ENCODE results near the gene HES1.
A peak's percentile ranks its signal among the peaks of the same experiment; 100 is the strongest.
"Not testable (repeated sequence)": the region's sequence is repeated elsewhere in the genome, so short reads cannot be mapped to it uniquely, and the experiment has no call there.

Gene HES1

GRCh38 chr3:194137506-194138474 lies 1.8 kb downstream of the HES1 start:
- Mint-ChIP-seq H3K27me3 (peaks cover 7 to 8% of the 10 kb centered on the region in 2 donors), H3K36me3 (peaks cover 0 to 4% of the 10 kb centered on the region in 2 donors), H3K27ac (peak overlapping the region; percentile 90), H3K4me1 (peaks cover 44 to 60% of the 10 kb centered on the region in 2 donors), H3K9me3 (no peaks in the 10 kb centered on the region), H3K4me3 (peak overlapping the region; percentile 87 to 92)
- DNase-seq (peak; percentile 65), ATAC-seq (replicated peaks) (peak; percentile 39 to 43)

- H3K27ac Mint-ChIP-seq = no peak overlapping the region
- peaks cover 7 to 8% of the 10 kb centered on the region in 2 donors for H3K27me3 Mint-ChIP-seq
- peaks cover 0 to 4% of the 10 kb centered on the region in 2 donors for H3K36me3 Mint-ChIP-seq
- DNase-seq = no peak
- ATAC-seq (replicated peaks) = no peak
- H3K9me3 Mint-ChIP-seq = no peaks in the 10 kb centered on the region
- H3K4me1 Mint-ChIP-seq = peaks cover 35 to 51% of the 10 kb centered on the region in 2 donors
- no peak overlapping the region for H3K4me3 Mint-ChIP-seq
Measured at GRCh38 chr3:194138732-194139070, 2.8 kb downstream of the HES1 start.

GRCh38 chr3:194139071-194139813 lies 3.3 kb downstream of the HES1 start:
- no peak for ATAC-seq (replicated peaks)
- H3K27me3 Mint-ChIP-seq = peaks cover 7 to 8% of the 10 kb centered on the region in 2 donors
- H3K27ac Mint-ChIP-seq = peak overlapping the region; percentile 42
- H3K36me3 Mint-ChIP-seq = peaks cover 0 to 4% of the 10 kb centered on the region in 2 donors
- H3K4me1 Mint-ChIP-seq = peaks cover 34 to 49% of the 10 kb centered on the region in 2 donors
- no peak for DNase-seq
- no peaks in the 10 kb centered on the region for H3K9me3 Mint-ChIP-seq
- H3K4me3 Mint-ChIP-seq = no peak overlapping the region

GRCh38 chr3:194139814-194140391 lies 4.0 kb downstream of the HES1 start:
- H3K36me3 Mint-ChIP-seq = peaks cover 0 to 2% of the 10 kb centered on the region in 2 donors
- DNase-seq = no peak
- H3K27ac Mint-ChIP-seq = peak overlapping the region; percentile 42
- H3K27me3 Mint-ChIP-seq = peaks cover 7 to 8% of the 10 kb centered on the region in 2 donors
- peaks cover 33 to 49% of the 10 kb centered on the region in 2 donors for H3K4me1 Mint-ChIP-seq
- no peaks in the 10 kb centered on the region for H3K9me3 Mint-ChIP-seq
- no peak overlapping the region for H3K4me3 Mint-ChIP-seq
- no peak for ATAC-seq (replicated peaks)

- no peak for ATAC-seq (replicated peaks)
Measured at GRCh38 chr3:194140520-194141414, 4.8 kb downstream of the HES1 start.

GRCh38 chr3:194141415-194142155 lies 5.6 kb downstream of the HES1 start:
- H3K27me3 Mint-ChIP-seq = peaks cover 7 to 8% of the 10 kb centered on the region in 2 donors
- no peaks in the 10 kb centered on the region for H3K36me3 Mint-ChIP-seq
- DNase-seq (peak; percentile 41), ATAC-seq (replicated peaks) (peak; percentile 56)
- peaks cover 26 to 37% of the 10 kb centered on the region in 2 donors for H3K4me1 Mint-ChIP-seq
- no peaks in the 10 kb centered on the region for H3K9me3 Mint-ChIP-seq
- H3K4me3 Mint-ChIP-seq = peak overlapping the region; percentile 77 to 80
- peak overlapping the region; percentile 94 for H3K27ac Mint-ChIP-seq

More at GRCh38 chr3:194140520-194141414, 4.8 kb downstream of the HES1 start:
- no peak for DNase-seq
- no peaks in the 10 kb centered on the region for H3K9me3 Mint-ChIP-seq
- no peaks in the 10 kb centered on the region for H3K36me3 Mint-ChIP-seq
- H3K27me3 Mint-ChIP-seq = peaks cover 7 to 8% of the 10 kb centered on the region in 2 donors
- H3K27ac Mint-ChIP-seq = peak overlapping the region; percentile 25
- peak overlapping the region; percentile 67 to 70 for H3K4me3 Mint-ChIP-seq
- H3K4me1 Mint-ChIP-seq = peaks cover 30 to 45% of the 10 kb centered on the region in 2 donors

- Mint-ChIP-seq H3K4me3 (peak overlapping the region; percentile 77 to 80), H3K9me3 (no peaks in the 10 kb centered on the region), H3K4me1 (peaks cover 19 to 29% of the 10 kb centered on the region in 2 donors), H3K27ac (peak overlapping the region; percentile 94), H3K36me3 (no peaks in the 10 kb centered on the region), H3K27me3 (peaks cover 8 to 12% of the 10 kb centered on the region in 2 donors)
- ATAC-seq (replicated peaks) = no peak
- DNase-seq = no peak
Measured at GRCh38 chr3:194142156-194142910, 6.4 kb downstream of the HES1 start.

GRCh38 chr3:194145702-194146101 lies 9.8 kb downstream of the HES1 start:
- peaks cover 4 to 6% of the 10 kb centered on the region in 2 donors for H3K4me1 Mint-ChIP-seq

GRCh38 chr3:194147679-194148078 lies 11.7 kb downstream of the HES1 start:
- Mint-ChIP-seq H3K27me3 (peaks cover 19 to 21% of the 10 kb centered on the region in 2 donors), H3K9me3 (no peaks in the 10 kb centered on the region), H3K4me1 (no peaks in the 10 kb centered on the region), H3K27ac (no peak overlapping the region), H3K4me3 (no peak overlapping the region), H3K36me3 (no peaks in the 10 kb centered on the region)
- ATAC-seq (replicated peaks) = no peak
- DNase-seq = no peak

More at GRCh38 chr3:194145702-194146101, 9.8 kb downstream of the HES1 start:
- H3K9me3 Mint-ChIP-seq = no peaks in the 10 kb centered on the region
- H3K27ac Mint-ChIP-seq = no peak overlapping the region
- no peaks in the 10 kb centered on the region for H3K36me3 Mint-ChIP-seq
- H3K4me3 Mint-ChIP-seq = no peak overlapping the region
- no peak for ATAC-seq (replicated peaks)
- peaks cover 13% of the 10 kb centered on the region in 2 donors for H3K27me3 Mint-ChIP-seq
- no peak for DNase-seq

GRCh38 chr3:194148383-194148782 lies 12.4 kb downstream of the HES1 start:
- H3K9me3 Mint-ChIP-seq = no peaks in the 10 kb centered on the region
- no peak overlapping the region for H3K4me3 Mint-ChIP-seq
- no peaks in the 10 kb centered on the region for H3K4me1 Mint-ChIP-seq
- H3K36me3 Mint-ChIP-seq = no peaks in the 10 kb centered on the region
- no peak overlapping the region for H3K27ac Mint-ChIP-seq
- H3K27me3 Mint-ChIP-seq = peaks cover 24 to 28% of the 10 kb centered on the region in 2 donors
- DNase-seq (no peak), ATAC-seq (replicated peaks) (no peak)

- H3K4me1 Mint-ChIP-seq = no peaks in the 10 kb centered on the region
- DNase-seq = no peak
- no peak for ATAC-seq (replicated peaks)
- H3K27ac Mint-ChIP-seq = no peak overlapping the region
- peaks cover 42 to 49% of the 10 kb centered on the region in 2 donors for H3K27me3 Mint-ChIP-seq
- peaks cover 8 to 10% of the 10 kb centered on the region in 2 donors for H3K9me3 Mint-ChIP-seq
- peaks cover 5 to 9% of the 10 kb centered on the region in 2 donors for H3K36me3 Mint-ChIP-seq
- no peak overlapping the region for H3K4me3 Mint-ChIP-seq
Measured at GRCh38 chr3:194150252-194150934, 14.4 kb downstream of the HES1 start.

- DNase-seq; H3K4me1 Mint-ChIP-seq; H3K4me3 Mint-ChIP-seq; H3K36me3 Mint-ChIP-seq; H3K27ac Mint-ChIP-seq; ATAC-seq (replicated peaks); H3K9me3 Mint-ChIP-seq: not testable (repeated sequence)
- H3K27me3 Mint-ChIP-seq = peaks cover 47 to 54% of the 10 kb centered on the region in 2 donors
Measured at GRCh38 chr3:194150935-194151302, 15.0 kb downstream of the HES1 start.

Data from stimulated activated naive B cell treated with anti-CD40 and anti-IgM and Interleukin-4, amounts not matched to agents 10 μg/mL and 1 μg/mL and 100 μg/mL, for 72 hours (primary cell).